K562 (cell line): ENCODE measurements around the gene RNFT2. TPM values are rescaled to one million over a fixed set of nuclear protein-coding genes. Genes with fewer than 3 reads are reported as not detected.

Source experiments
- ATAC-seq: fragments of 200-7000 bp; cut with Tn5 transposase; 3 replicates; pipeline ENCODE4 v1.9.1; 2020; ENCODE audit warnings: moderate library complexity
- BruUV-seq: library from RNA; stranded (reverse); fragments of 400-500 nt; replicated peaks from 2 replicates; lab custom pipeline; 2021; lab: Mats Ljungman, UMichigan
- CTCF ChIA-PET: fragments of 300-600 bp; formaldehyde crosslinking; extraction: SDS; loops from one replicate; lab custom pipeline; 2021; ENCODE audit warnings: low intra/inter-chr PET ratio; lab: Yijun Ruan, JAX
- POLR2A ChIA-PET: fragments of 300-600, 350-650 bp; sonication (Branson Sonifier 250); formaldehyde crosslinking; extraction: SDS; loops from one replicate; lab custom pipeline; 2021; ENCODE audit warnings: antibody characterized with exemption, inconsistent platforms; lab: Yijun Ruan, JAX
- DNase-seq, 4 experiments: peaks; one replicate each; pipeline versions ENCODE4 v3.0.0 to v3.0.0-alpha.2; 2011 to 2018; ENCODE audit warnings: low spot score in 3 of 4, mixed read lengths in 3 of 4; ENCODE audit errors: extremely low read depth in 1 of 4
- FAIRE-seq: peaks from 2 replicates; lab custom pipeline; 2011; peaks lifted over from hg19 to GRCh38; lab: Jason Lieb, UNC
- H2AFZ ChIP-seq: 2 replicates; pipeline ENCODE4 v1.6.0; 2011; ENCODE audit warnings: low read depth, low read length, control low read depth, inconsistent platforms
- H3K27ac ChIP-seq: fragments of 200-600 bp; 3 replicates; pipeline ENCODE4 v1.8.0; 2011; ENCODE audit warnings: low read depth, mild to moderate bottlenecking, control low read depth, inconsistent platforms, low read length, moderate library complexity, mixed read lengths; ENCODE audit errors: extremely low read depth
- H3K27me3 ChIP-seq, 2 experiments: fragments of 300-600 bp in 1 of 2; 2 replicates in 1 of 2; 3 replicates in 1 of 2; pipeline versions ENCODE4 v1.6.0 to v1.8.0; 2011; ENCODE audit warnings: inconsistent platforms in 2 of 2, low read length in 2 of 2, mild to moderate bottlenecking in 1 of 2, mixed read lengths in 1 of 2, moderate library complexity in 1 of 2; ENCODE audit not compliant: control insufficient read depth in 2 of 2, insufficient read depth in 2 of 2
- H3K36me3 ChIP-seq: fragments of 300-600 bp; 3 replicates; pipeline ENCODE4 v1.8.0; 2011; ENCODE audit warnings: mild to moderate bottlenecking, low read length, inconsistent platforms; ENCODE audit not compliant: control insufficient read depth, insufficient read depth
- H3K4me1 ChIP-seq, 2 experiments: fragments of 200-600 bp in 1 of 2; replicated peaks in 1 of 2; 2 replicates in 1 of 2; 3 replicates in 1 of 2; pipeline versions ENCODE4 v1.5.1 to v1.8.0; 2011; ENCODE audit warnings: inconsistent platforms in 2 of 2, low read length in 2 of 2, mild to moderate bottlenecking in 1 of 2, mixed read lengths in 1 of 2, moderate library complexity in 1 of 2; ENCODE audit not compliant: control insufficient read depth in 2 of 2, insufficient read depth in 2 of 2
- H3K4me2 ChIP-seq: 2 replicates; pipeline ENCODE4 v1.6.1; 2011; ENCODE audit warnings: low read length, control low read depth, inconsistent platforms, mixed read lengths; ENCODE audit not compliant: insufficient read depth
- H3K4me3 ChIP-seq: fragments of 200-600 bp; sonication (generic), shearing (Covaris generic); 2 replicates; pipeline ENCODE4 v1.5.1; 2016; ENCODE audit warnings: control low read depth, inconsistent platforms
- H3K79me2 ChIP-seq: fragments of 200-600 bp; 3 replicates; pipeline ENCODE4 v1.8.0; 2011; ENCODE audit warnings: low read length, inconsistent platforms; ENCODE audit not compliant: control insufficient read depth, insufficient read depth
- H3K9ac ChIP-seq, 2 experiments: 2 replicates each; pipeline versions ENCODE4 v1.6.0 to v1.6.1; 2011; ENCODE audit warnings: low read depth in 2 of 2, low read length in 2 of 2, control low read depth in 1 of 2, inconsistent platforms in 1 of 2, mild to moderate bottlenecking in 1 of 2, mixed read lengths in 1 of 2; ENCODE audit not compliant: insufficient read depth in 1 of 2
- H3K9me1 ChIP-seq: one replicate; pipeline ENCODE4 v1.6.0; 2011; ENCODE audit warnings: inconsistent platforms, mild to moderate bottlenecking, low read length, moderate library complexity; ENCODE audit not compliant: control insufficient read depth, insufficient read depth
- H3K9me3 ChIP-seq: replicated peaks from 2 replicates; pipeline ENCODE4 v1.5.1; 2011; ENCODE audit warnings: low read depth, low read length, inconsistent platforms; ENCODE audit not compliant: control insufficient read depth, insufficient read depth
- H4K20me1 ChIP-seq: replicated peaks from 2 replicates; pipeline ENCODE4 v1.6.1; 2011; ENCODE audit warnings: low read length, inconsistent platforms, mixed read lengths; ENCODE audit not compliant: control insufficient read depth, insufficient read depth
- CEBPZ ChIP-seq: fragments of 150-350 bp; IDR thresholded peaks from 2 replicates; pipeline ENCODE4 v1.6.1; 2014; ENCODE audit warnings: low read depth, mild to moderate bottlenecking, low read length, borderline replicate concordance
- MTA3 ChIP-seq: fragments of 450-650 bp; formaldehyde crosslinking; IDR thresholded peaks from 2 replicates; pipeline ENCODE4 v1.6.1; 2017; ENCODE audit warnings: mild to moderate bottlenecking, borderline replicate concordance
- ZFP30 ChIP-seq: fragments of 250-450 bp; sonication (Bioruptor Pico); IDR thresholded peaks from 2 replicates; pipeline ENCODE4 v1.8.0; 2022; ENCODE audit warnings: moderate library complexity, mild to moderate bottlenecking, inconsistent platforms, borderline replicate concordance
- WGBS: fragments of 100-300 bp; shearing (Covaris generic); methylation state at CpG from one replicate; pipeline ENCODE4 v1.1.6; 2016; ENCODE audit warnings: low coverage, mixed read lengths; ENCODE audit not compliant: insufficient coverage; ENCODE audit errors: missing lambda C conversion rate; 5-methylcytosine and 5-hydroxymethylcytosine counted together
- in situ Hi-C: fragments of 300-500 bp; cut with MboI; formaldehyde crosslinking; loops from 4 replicates; pipeline ENCODE4 v1.15.0; 2018; ENCODE audit warnings: inconsistent platforms, mixed read lengths
- intact Hi-C: fragments of 100-400 bp; cut with micrococcal nuclease; formaldehyde crosslinking; loops from 2 replicates; pipeline ENCODE4 v1.14.2; 2022
- polyA plus RNA-seq, 8 experiments: library from polyadenylated mRNA; depleted of rRNA in 4 of 8; stranded (reverse) in 5 of 8; unstranded in 3 of 8; fragments of >200 nt; fragmentation: Nextera tagmentation in 2 of 8; fragmentation: Illumina TruSeq in 1 of 8; extraction: Ambion mirVana in 2 of 8; extraction: Trizol in 1 of 8; gene quantifications; 2 replicates each; pipeline versions ENCODE4 v1.2.1 to v1.2.3, GENCODE V29; 2011 to 2014; ENCODE audit warnings: inconsistent platforms in 1 of 8, missing spikeins in 1 of 8
- total RNA-seq, 7 experiments: library from RNA; depleted of rRNA in 6 of 7; stranded (reverse); fragments of >200 nt in 6 of 7; fragmentation: Illumina TruSeq in 2 of 7; extraction: Trizol in 2 of 7; gene quantifications; 2 replicates each; pipeline versions ENCODE4 v1.2.1 to v1.2.3, GENCODE V29; 2011 to 2021; ENCODE audit warnings: low replicate concordance in 1 of 7
- TF ChIP-seq, protein P1 (sequence below): fragments of 250-450 bp; sonication (Bioruptor Pico); IDR thresholded peaks from 2 replicates; pipeline ENCODE4 v1.8.0; 2021; ENCODE audit warnings: borderline replicate concordance, mild to moderate bottlenecking, moderate library complexity; ENCODE audit not compliant: poor library complexity, severe bottlenecking
- TF ChIP-seq, protein P2 (sequence below): sonication (generic); formaldehyde crosslinking; IDR thresholded peaks from 2 replicates; pipeline ENCODE4 v1.8.1; 2022; ENCODE audit warnings: missing genetic modification reagents
- TF ChIP-seq, protein P3 (sequence below): fragments of 250-450 bp; sonication (Bioruptor Pico); IDR thresholded peaks from 2 replicates; pipeline ENCODE4 v1.4.0; 2020; ENCODE audit warnings: mild to moderate bottlenecking, moderate library complexity
- TF ChIP-seq, protein P4 (sequence below): fragments of 450-650 bp; IDR thresholded peaks from 2 replicates; pipeline ENCODE4 v1.6.1; 2016; ENCODE audit warnings: low read depth, mild to moderate bottlenecking, moderate library complexity
- TF ChIP-seq, protein P5 (sequence below): sonication (generic); formaldehyde crosslinking; IDR thresholded peaks from 2 replicates; pipeline ENCODE4 v1.9.0; 2022; ENCODE audit warnings: mild to moderate bottlenecking, missing genetic modification reagents

RNFT2 gene
- total and polyA plus RNA-seq, 9 of the 15 experiments (the other 6 are each of a cell fraction or from before 2014, with no cell fraction given): 3.6 to 26.3 (median 9.5) TPM

GRCh38 chr12:116709768-116710167 lies 28.3 kb upstream of the RNFT2 start:
- Histone ChIP-seq H3K27me3 (peaks cover 22% of the 10 kb centered on the region in 2 experiments; a peak in 4 of 5 replicates), H3K79me2 (no peaks in the 10 kb centered on the region), H2AFZ (no peak overlapping the region), H3K4me1 (no peaks in the 10 kb centered on the region; a peak in 1 of 5 replicates), H3K36me3 (no peaks in the 10 kb centered on the region), H3K9me3 (no peaks in the 10 kb centered on the region), H3K9me1 (no peaks in the 10 kb centered on the region), H3K4me3 (no peak overlapping the region), H4K20me1 (0 out of 2 replicates have a peak, but pooled peaks cover 4% of the 10 kb centered on the region), H3K9ac (no peak overlapping the region), H3K27ac (no peak overlapping the region), H3K4me2 (no peak overlapping the region)
- no TSS peak for BruUV-seq
- ATAC-seq (no peak), DNase-seq (no peak), FAIRE-seq (no peak)
- ChIA-PET CTCF (no interaction called here), POLR2A (interaction anchor here (0.9 to 1.3 kb wide), 2 partner anchors 16 to 21 kb away, joined by 3 read pairs; no protein-coding TSS in a partner anchor)
- 17% methylated on average over 10 of the region's 10 CpGs for WGBS
- in situ Hi-C loops: loop anchor here (10.0 to 25.0 kb wide), 2 partner anchors 253 to 405 kb away; no protein-coding TSS in a partner anchor
- intact Hi-C loops: no loop called here
- TF ChIP-seq ZFP30 (CRISPR knock-in tag) (no peak), MTA3 (no peak), CEBPZ (no peak)
- TF ChIP-seq, protein P1, sequence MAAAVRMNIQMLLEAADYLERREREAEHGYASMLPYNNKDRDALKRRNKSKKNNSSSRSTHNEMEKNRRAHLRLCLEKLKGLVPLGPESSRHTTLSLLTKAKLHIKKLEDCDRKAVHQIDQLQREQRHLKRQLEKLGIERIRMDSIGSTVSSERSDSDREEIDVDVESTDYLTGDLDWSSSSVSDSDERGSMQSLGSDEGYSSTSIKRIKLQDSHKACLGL (CRISPR knock-in tag): no peak
- TF ChIP-seq, protein P2, sequence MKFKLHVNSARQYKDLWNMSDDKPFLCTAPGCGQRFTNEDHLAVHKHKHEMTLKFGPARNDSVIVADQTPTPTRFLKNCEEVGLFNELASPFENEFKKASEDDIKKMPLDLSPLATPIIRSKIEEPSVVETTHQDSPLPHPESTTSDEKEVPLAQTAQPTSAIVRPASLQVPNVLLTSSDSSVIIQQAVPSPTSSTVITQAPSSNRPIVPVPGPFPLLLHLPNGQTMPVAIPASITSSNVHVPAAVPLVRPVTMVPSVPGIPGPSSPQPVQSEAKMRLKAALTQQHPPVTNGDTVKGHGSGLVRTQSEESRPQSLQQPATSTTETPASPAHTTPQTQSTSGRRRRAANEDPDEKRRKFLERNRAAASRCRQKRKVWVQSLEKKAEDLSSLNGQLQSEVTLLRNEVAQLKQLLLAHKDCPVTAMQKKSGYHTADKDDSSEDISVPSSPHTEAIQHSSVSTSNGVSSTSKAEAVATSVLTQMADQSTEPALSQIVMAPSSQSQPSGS (CRISPR knock-in tag): no peak
- TF ChIP-seq, protein P3, sequence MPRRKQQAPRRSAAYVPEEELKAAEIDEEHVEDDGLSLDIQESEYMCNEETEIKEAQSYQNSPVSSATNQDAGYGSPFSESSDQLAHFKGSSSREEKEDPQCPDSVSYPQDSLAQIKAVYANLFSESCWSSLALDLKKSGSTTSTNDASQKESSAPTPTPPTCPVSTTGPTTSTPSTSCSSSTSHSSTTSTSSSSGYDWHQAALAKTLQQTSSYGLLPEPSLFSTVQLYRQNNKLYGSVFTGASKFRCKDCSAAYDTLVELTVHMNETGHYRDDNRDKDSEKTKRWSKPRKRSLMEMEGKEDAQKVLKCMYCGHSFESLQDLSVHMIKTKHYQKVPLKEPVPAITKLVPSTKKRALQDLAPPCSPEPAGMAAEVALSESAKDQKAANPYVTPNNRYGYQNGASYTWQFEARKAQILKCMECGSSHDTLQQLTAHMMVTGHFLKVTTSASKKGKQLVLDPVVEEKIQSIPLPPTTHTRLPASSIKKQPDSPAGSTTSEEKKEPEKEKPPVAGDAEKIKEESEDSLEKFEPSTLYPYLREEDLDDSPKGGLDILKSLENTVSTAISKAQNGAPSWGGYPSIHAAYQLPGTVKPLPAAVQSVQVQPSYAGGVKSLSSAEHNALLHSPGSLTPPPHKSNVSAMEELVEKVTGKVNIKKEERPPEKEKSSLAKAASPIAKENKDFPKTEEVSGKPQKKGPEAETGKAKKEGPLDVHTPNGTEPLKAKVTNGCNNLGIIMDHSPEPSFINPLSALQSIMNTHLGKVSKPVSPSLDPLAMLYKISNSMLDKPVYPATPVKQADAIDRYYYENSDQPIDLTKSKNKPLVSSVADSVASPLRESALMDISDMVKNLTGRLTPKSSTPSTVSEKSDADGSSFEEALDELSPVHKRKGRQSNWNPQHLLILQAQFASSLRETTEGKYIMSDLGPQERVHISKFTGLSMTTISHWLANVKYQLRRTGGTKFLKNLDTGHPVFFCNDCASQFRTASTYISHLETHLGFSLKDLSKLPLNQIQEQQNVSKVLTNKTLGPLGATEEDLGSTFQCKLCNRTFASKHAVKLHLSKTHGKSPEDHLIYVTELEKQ: no peak
- TF ChIP-seq, protein P4, sequence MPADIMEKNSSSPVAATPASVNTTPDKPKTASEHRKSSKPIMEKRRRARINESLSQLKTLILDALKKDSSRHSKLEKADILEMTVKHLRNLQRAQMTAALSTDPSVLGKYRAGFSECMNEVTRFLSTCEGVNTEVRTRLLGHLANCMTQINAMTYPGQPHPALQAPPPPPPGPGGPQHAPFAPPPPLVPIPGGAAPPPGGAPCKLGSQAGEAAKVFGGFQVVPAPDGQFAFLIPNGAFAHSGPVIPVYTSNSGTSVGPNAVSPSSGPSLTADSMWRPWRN: no peak
- TF ChIP-seq, protein P5, sequence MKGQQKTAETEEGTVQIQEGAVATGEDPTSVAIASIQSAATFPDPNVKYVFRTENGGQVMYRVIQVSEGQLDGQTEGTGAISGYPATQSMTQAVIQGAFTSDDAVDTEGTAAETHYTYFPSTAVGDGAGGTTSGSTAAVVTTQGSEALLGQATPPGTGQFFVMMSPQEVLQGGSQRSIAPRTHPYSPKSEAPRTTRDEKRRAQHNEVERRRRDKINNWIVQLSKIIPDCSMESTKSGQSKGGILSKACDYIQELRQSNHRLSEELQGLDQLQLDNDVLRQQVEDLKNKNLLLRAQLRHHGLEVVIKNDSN (CRISPR knock-in tag): no peak
